SK-N-MC (cell line): ENCODE data around the gene CAMTA1.

ENCODE experiments used
- EZH2 ChIP-seq: fragments of 200-600 bp; sonication (generic); IDR thresholded peaks from one replicate; pipeline ENCODE4 v1.6.1; 2017; ENCODE audit warnings: antibody characterized with exemption
- POLR2AphosphoS5 ChIP-seq: IDR thresholded peaks from 2 replicates; pipeline ENCODE4 v1.6.1; 2012; ENCODE audit warnings: mild to moderate bottlenecking, low read depth, low read length, borderline replicate concordance

GRCh38 chr1:7234471-7234755 is 449.2 kb downstream of the CAMTA1 start:
- TF ChIP-seq EZH2 (no peak), POLR2AphosphoS5 (no peak)
